Mesenteric fat pad (tissue), 1 donor: ENCODE measurements around the gene TRIM71. TPM values are rescaled to one million over a fixed set of nuclear protein-coding genes. Genes with fewer than 3 reads are reported as not detected.
"Not testable (repeated sequence)": the region's sequence is repeated elsewhere in the genome, so short reads cannot be mapped to it uniquely, and the experiment has no call there.

Source experiments
- DNase-seq: peaks from one replicate; pipeline ENCODE4 v3.0.0-alpha.2; 2020; ENCODE audit warnings: low spot score
- total RNA-seq: library from RNA; stranded (reverse); fragmentation: NEBNext Ultra II Directional; extraction: Animal tissue kit (Norgen Biotek cat#: 25700); gene quantifications from one replicate; pipeline ENCODE4 v1.2.1, GENCODE V29; 2021
- donor health status: DM: yes; HTN: yes; CAD: no.

TRIM71 gene
- total RNA-seq, 1 donor from 2014 or later = not detected

DNA sequence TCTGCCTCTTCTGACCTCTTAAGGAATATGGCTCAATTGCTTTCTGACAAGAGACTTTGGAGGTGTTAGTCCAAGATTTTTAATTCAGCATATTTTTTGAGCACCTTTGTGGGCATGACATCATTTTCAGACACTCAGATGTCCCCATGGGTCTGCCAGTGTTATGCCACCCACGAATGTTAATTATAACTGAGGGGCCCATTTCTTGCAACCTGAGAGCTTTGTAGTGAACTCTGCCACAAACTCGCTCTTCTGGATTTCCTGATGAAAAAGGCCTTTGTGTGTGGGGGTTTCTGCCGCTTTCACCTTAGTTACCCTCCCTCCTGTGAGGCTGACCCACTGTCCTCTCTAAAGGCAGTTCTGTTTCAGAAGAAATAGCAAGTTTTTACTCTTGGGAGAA lies 69.1 kb downstream of the TRIM71 start:
- no peak for DNase-seq

DNA sequence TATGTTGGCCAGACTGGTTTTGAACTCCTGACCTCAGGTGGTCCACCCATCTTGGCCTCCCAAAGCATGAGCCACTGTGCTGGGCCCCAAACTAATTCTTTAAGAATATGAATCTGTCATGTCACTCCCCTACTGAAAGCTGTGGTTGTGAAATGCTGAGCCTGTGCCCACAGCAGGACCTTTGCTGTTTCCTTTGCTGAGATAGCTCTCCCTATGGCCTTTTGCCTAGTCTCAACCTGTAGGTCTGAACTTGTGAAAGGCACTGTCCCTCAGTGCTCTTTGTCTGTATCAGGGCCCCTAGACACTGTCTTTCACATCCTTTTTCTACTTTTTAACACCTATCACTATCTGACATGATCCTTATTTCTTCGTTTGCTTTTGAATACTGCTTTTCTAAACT lies 70.9 kb downstream of the TRIM71 start:
- DNase-seq = no peak

DNA sequence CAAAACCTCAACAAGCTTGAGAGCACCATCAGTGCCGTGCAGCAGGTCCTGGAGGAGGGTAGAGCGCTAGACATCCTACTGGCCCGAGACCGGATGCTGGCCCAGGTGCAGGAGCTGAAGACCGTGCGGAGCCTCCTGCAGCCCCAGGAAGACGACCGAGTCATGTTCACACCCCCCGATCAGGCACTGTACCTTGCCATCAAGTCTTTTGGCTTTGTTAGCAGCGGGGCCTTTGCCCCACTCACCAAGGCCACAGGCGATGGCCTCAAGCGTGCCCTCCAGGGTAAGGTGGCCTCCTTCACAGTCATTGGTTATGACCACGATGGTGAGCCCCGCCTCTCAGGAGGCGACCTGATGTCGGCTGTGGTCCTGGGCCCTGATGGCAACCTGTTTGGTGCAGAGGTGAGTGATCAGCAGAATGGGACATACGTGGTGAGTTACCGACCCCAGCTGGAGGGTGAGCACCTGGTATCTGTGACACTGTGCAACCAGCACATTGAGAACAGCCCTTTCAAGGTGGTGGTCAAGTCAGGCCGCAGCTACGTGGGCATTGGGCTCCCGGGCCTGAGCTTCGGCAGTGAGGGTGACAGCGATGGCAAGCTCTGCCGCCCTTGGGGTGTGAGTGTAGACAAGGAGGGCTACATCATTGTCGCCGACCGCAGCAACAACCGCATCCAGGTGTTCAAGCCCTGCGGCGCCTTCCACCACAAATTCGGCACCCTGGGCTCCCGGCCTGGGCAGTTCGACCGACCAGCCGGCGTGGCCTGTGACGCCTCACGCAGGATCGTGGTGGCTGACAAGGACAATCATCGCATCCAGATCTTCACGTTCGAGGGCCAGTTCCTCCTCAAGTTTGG lies 72.9 kb downstream of the TRIM71 start:
- no peak for DNase-seq

DNA sequence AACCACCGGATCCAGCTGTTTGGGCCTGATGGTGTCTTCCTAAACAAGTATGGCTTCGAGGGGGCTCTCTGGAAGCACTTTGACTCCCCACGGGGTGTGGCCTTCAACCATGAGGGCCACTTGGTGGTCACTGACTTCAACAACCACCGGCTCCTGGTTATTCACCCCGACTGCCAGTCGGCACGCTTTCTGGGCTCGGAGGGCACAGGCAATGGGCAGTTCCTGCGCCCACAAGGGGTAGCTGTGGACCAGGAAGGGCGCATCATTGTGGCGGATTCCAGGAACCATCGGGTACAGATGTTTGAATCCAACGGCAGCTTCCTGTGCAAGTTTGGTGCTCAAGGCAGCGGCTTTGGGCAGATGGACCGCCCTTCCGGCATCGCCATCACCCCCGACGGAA lies 73.6 kb downstream of the TRIM71 start:
- DNase-seq = no peak

DNA sequence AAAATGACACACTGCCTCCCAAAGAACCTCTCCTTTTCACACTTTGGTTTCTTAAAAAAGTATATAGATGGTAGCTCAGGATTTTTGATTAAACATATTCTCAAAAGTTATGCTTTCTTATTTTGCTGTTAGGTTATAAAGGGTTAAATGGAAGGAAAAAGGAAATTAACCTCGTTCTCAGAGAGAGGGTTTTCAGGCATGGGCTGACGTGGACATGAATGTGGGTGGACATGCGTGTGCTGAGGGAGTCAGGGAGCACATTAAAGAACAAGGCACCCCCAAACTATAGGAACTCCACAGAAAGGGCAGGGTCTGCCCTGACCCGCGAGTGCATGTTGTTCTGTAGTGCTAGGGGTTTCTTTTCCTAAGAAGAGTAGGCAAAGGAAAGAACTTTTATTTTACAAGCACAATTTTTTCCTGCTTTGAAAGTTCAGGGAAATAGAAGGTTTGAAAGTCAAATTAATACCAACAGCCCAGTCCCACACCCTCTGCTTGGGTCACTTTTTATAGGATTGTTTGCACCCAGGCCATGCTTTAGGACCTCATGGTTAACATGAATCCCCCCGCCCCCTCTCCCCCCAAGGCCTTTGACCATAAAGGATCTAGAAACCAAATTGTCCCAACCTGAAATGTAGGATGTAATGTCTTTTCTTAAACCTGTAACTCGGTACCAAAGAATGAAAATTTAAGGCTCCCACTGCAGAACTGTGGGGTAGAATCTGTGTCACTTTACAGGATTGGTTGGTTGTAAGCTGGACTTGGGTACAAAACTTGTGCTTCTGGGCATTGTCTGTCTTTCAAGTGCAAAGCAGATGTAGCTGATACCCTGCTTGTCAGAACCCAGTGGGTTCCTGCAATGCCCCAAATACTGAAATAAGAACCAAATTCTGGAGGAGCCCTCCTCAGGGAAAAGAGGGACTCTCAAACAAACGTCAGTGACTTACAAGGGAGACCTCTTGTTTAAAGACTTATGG lies 75.1 kb downstream of the TRIM71 start:
- DNase-seq = no peak

DNA sequence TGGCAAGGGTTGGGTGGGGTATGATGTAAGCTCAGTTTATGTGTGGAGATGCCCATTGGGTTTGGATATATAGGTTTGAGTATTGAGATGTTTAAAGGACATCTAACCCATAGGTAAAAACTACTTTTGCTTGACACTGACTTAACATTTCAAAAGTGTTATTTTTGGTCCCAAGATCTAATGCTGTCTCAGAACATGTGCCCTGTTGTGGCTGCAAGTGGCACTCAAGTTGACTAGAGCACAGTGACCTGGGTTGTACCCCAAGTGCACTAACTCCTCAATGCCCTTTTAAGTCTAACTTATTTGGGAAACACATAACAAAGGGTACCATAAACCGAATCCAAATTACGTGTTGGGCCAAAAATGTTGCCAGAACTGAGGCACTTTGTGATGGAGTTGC lies 77.2 kb downstream of the TRIM71 start:
- no peak for DNase-seq

DNA sequence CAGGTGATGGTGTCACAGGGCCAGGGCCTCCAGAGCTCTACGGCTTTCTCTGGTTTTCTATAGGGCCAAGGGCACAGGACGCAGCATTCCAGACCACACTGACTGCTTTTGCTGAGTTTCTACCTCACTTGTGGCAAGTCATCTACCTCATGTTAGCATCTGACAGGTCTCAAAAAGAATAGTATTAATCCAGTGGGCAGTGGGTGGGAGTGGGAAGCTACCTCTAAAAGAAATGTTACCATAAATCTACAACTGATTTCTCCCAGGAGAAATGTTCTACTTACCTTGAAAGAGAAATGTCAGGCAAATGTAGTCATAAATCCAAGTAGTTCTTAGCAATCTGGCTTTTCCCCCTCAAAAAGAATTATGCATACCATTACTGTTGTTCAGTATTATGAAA lies 77.9 kb downstream of the TRIM71 start:
- DNase-seq = no peak

DNA sequence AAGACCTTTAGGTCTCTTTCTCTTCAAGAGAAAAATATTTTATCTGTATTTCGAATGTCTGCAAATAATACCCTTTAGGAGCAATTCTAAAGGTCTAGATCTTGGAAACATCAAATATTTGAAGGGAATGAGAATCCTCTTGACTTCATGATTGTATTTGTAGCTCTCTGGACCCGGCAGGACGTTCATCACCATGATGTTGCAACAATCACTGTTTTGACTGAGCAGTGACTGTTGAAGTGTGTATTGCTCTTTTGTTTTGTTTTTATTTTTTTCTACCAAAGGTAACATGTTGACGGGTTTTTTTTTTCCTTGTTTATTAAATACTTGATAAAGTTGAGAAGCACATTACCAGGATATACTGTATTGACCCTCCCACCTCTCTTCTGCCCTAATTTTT lies 78.3 kb downstream of the TRIM71 start:
- no peak for DNase-seq

DNA sequence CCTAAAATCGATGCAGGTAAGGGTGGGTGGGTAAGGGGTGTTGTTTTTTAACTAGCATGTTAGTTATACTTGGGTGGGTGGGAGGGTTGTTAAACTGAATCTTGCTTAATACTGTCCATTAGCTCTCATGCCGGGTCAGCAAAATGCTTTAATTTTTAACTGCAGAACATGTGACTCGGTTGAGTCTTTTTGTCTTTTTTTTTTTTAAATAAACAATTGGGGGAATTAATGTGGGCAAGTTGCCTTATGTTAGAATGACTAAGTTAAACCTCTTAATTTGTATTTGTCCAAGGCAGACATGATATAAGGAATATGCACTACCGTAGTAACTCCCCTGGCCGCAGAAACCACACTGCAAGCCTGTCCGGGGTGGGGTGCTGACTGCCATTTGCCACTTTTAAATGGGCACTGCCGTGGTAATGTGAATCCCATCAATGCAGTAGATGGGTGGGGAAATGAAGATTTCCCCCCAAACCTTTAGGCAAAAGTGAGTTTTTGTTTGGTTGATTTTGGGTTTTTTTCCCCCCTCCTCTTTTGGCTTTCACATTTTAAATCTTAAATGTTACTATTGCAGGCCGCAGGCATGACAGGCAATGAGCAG lies 79.3 kb downstream of the TRIM71 start:
- no peak for DNase-seq

DNA sequence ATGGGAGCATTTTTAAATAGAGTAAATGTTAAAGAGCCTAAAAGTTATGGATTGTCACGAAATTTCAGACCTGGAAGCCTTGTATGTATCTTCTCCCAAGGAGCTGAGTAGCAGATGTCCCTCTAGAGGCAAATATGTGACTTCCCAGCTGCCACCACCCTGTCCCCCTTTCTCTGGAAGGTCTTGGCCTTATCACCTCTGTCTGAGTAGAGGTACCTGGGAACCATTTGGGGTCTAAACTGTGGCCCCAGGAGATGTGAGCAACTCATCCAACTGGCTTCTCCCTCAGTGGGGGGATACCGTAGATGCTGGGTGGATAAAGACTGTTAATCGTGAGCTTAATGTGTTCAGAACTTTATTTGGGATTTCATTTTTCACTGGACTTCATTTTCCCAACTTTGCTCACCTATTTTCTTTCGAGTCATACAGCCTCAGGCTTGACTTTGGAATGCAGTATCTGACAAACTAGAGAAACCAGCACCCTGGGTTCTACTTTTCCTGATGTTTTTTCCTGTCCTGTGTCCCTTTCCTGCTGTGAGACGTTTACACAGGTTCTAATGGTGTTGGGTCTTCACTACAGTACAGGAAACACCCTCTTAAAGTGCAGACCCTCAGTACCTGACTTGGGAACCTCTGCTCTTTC lies 80.3 kb downstream of the TRIM71 start:
- no peak for DNase-seq

DNA sequence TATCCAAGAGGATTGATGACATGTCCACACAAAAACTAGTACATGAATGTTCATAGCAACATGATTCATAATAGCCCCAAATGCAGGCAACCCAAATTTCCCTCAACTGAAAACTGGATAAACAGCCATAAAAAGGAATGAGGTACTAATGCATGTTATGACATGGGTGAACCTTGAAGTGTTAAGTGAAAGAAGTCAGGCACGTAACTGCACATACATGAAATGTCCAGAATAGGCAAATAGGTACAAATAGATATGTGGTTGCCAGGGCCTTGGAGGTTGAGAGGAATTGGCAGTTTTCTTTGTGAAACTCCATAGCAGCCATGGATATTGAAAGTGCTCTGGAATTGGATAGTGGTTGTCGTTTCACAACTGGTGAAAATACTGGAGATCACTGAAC lies 81.5 kb downstream of the TRIM71 start:
- DNase-seq = no peak

DNA sequence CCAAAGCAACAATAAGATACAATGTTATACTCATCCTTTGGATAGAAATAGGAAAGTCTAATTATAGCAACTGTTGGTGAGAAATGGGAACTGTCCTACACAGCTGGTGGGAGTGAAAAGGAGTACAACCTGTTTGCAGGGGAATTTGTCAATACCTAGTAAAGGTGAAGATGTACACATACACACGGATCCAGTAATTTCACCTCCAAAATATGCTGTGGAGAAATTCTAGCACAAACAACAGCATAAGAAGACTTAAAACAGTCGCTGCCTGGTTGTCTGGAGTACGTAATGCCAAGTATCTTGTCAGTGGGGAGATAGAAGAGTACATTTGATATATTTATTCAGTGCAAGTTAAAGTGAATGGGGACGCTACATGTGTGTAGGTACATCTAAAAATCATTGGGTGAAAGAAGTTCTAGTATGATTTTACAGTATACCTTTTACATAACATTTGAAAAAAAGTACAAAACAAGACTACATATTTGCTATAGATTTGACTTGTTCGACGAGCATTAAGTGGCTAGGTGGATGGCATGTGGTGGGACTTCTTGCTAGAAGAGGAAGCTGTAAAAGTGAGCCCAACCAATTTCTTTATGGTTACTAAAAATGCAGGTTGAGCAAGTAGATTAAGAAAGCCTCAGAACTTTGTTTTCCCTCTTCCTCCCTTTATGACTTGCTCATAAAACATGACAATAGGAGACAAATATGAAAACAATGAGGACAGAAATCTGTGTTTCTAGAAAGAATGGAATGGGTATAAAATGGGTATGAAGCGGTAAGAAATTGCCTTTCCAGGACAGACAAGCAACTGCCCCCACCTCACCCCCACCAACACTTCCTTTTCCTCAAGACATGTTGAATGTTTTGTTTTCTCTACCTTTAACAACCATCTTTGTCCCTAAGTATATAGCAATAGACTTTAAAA lies 83.5 kb downstream of the TRIM71 start:
- no peak for DNase-seq

DNA sequence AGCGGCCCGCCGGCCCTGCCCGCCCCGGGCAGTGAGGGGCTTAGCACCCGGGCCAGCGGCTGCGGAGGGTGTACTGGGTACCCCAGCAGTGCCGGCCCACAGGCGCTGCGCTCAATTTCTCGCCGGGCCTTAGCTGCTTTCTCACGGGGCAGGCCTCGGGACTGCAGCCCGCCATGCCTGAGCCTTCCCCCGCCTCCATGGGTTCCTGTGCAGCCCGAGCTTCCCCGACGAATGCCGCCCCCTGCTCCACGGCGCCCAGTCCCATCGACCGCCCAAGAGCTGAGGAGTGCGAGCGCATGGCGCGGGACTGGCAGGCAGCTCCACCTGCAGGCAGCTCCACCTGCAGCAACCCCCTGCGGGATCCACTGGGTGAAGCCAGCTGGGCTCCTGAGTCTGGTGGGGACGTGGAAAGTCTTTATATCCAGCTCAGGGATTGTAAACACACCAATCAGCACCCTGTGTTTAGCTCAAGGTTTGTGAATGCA lies 85.1 kb downstream of the TRIM71 start:
- not testable (repeated sequence) for DNase-seq

DNA sequence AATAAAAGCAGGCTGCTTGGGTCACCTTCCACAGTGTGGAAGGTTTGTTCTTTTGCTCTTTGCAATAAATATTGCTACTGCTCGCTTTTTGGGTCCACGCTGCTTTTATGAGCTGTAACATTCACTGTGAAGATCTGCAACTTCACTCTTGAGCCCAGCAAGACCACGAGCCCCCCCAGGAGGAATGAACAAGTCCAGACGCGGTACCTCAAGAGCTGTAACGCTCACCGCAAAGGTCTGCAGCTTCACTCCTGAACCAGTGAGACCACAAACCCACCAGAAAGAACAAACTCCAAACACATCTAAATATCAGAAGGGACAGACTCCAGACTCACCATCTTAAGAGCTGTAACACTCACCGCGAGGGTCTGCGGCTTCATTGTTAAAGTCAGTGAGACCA lies 86.2 kb downstream of the TRIM71 start:
- DNase-seq = no peak

DNA sequence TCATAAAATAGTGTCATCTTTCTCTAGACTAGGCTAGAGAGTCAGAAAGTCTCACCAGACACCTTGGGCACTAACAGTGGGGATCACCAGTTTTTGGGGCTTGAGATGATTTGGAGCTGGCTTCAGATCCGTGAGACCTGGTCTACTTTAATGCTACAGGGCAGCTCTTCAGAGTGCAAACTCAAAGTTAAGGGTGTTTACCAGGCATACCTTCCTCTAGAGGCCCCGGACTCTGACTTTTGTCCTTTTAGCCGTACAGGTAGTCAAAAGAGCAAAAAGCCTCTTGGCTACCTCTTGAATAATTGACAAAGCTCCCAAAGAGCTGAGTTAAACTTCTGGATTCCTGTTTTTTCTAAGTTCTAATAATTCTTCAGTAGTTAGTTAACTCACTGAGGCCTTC lies 92.2 kb downstream of the TRIM71 start:
- no peak for DNase-seq

DNA sequence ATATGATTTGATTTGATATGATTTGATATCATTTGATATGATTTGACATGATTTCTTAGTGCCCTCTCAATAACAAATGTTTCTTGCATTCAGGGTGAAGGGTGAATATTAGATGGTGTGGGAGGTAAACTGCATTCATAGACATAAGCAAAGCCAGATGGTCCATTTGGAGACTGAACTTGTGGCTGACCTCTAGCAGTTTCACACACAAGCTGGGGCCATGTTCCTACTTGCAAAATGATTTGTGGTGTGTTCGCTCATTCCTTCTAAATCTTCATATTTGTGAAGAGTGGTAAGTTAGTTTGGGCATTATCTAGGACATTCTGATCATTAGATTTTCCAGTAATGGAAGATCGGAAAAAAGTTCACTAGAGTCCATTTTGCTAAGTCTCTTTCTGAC lies 93.2 kb downstream of the TRIM71 start:
- DNase-seq = no peak

DNA sequence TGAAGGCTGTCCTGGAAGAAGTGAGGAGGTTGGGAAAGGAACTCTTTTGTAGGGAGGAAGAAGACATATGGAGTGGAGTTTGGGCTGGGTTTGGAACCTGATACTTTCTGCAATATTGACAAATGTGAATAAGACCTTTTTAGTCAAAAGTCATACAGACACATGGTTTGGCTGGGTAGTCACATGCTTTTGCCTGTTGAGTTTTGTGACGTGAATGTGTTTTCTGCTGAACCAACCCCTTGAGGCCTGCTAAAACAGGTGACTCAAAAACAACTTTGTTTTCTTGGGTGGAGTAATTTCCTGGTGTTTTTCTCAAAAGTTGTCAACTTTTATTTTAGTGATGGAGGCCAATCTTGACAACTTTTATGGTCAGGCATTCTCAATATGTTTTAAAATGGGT lies 94.2 kb downstream of the TRIM71 start:
- DNase-seq = no peak

DNA sequence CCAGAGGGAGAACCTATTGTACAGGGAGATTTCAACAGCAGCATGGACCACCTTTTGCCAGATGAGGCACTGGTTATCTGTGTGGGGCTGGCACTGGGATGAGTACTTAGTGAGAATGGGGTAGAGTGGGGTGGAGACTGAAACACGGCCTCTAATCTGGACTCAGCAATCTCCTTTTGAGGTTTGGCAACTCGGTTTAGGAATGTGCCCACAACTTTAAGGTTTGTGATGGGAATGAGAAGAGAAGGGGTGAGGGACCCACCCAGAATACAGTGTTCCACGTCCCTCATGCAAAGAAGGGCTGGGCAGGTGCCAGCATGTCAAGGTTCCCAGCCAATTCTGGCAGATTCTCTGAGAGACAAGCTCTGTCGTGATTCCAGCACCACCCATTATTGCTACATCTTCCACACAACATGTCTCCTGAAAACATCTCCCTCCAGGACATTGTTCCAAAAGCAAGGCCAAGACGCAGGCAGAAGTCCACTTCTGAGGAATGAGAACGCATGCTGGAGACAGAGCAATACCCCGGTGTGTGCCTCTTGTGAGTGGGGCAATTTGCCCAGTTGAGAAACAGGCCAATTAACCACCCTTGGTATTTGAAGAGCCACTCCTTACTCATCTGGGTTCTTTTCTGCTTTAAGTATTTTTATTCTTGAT lies 96.1 kb downstream of the TRIM71 start:
- DNase-seq = no peak

DNA sequence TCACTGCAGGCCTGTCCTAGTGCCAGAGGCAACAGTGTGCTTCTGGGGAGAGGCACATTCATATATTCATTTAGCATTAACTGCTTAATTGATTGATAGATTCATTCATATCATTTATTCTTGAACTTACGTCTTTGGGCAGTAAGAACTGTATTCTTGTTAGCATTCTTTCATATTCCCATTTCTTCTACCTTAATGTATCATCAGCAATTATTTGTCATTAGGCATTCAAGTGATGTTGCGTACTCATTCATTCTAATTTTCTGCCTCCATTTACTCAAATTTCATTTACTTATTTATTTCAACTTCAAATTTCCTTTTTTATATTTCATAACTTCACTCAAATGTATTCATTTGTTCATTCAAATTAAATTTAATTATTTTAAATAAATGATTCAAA lies 102.1 kb downstream of the TRIM71 start:
- no peak for DNase-seq

DNA sequence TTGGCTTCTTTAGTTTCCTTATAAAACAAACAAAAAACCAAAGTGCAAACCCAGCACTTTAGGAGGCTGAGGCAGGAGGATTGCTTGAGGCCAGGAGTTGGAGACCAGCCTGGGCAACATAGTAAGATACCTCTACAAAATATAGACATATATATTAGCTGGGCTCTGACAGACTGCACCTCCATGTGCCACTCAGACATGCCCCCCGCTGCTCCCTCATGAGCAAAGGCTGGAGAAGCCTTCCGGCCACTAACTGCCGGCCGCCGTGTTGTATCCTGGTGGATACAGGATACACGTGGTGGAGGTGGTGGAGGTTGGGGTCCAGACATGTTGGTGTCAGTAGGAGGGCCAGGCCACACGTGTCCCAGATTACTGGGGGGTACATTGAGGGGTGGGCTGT lies 104.3 kb downstream of the TRIM71 start:
- no peak for DNase-seq
